Measurements from ENCODE around the gene PEX5. TPM values are rescaled to one million over a fixed set of nuclear protein-coding genes. Genes with fewer than 3 reads are reported as not detected.
A peak's percentile ranks its signal among the peaks of the same experiment; 100 is the strongest.

The PEX5 gene
- 61.7 TPM for total RNA-seq

DNA sequence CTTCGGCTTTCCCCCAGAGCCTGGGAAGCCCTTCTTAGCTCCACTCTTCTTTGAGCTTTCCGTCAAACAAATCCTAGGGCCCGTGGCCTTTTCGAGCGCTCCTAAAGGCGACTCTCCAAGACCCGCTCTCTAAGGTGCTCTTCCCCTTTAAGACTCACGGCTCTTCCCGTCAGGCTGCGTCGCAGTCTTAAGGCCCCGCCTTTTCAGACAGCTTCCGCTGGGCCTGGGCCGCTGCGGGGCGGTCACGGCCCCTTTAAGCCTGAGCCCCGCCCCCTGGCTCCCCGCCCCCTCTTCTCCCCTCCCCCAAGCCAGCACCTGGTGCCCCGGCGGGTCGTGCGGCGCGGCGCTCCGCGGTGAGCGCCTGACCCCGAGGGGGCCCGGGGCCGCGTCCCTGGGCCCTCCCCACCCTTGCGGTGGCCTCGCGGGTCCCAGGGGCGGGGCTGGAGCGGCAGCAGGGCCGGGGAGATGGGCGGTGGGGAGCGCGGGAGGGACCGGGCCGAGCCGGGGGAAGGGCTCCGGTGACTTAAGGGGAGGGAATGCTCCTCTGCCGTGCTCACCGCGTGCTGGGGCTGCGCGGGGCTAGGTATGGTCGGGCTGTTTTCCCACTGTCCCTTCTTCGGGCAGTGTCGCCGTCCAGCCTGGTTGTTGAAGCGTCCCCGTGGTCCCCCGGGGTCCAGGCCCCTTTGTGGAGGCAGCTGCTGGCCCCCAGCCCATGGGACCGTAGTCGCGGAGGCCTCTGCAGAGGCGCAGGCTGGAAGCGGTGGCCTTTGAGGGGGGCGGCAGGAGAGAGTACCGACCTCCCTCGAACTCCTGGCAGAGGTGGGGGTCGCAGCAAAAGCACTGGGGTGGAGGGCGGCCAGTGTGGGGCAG is at the start of gene PEX5:
PEX5 (plus strand) TSS at position 289 of the 870 bp plus-strand sequence. CDS start 692 bp downstream, outside the sequence.
- intact Hi-C loops (cut with DNase I): loop anchor here (10.0 kb wide), 1 partner anchor 125 kb away; the partner anchor contains the start of gene C1S
- Histone ChIP-seq H3K27me3 (no peaks in the 10 kb centered on the region), H3K27ac (peak within 1 kb of the TSS; percentile 94 to 98), H3K9me3 (no peaks in the 10 kb centered on the region), H3K4me3 (peak within 1 kb of the TSS; percentile 78 to 86), H3K36me3 (peaks cover 0 to 9% of the 10 kb centered on the region in 2 donors), H3K4me1 (peaks cover 0 to 11% of the 10 kb centered on the region in 2 donors)
- TF ChIP-seq, protein P1, sequence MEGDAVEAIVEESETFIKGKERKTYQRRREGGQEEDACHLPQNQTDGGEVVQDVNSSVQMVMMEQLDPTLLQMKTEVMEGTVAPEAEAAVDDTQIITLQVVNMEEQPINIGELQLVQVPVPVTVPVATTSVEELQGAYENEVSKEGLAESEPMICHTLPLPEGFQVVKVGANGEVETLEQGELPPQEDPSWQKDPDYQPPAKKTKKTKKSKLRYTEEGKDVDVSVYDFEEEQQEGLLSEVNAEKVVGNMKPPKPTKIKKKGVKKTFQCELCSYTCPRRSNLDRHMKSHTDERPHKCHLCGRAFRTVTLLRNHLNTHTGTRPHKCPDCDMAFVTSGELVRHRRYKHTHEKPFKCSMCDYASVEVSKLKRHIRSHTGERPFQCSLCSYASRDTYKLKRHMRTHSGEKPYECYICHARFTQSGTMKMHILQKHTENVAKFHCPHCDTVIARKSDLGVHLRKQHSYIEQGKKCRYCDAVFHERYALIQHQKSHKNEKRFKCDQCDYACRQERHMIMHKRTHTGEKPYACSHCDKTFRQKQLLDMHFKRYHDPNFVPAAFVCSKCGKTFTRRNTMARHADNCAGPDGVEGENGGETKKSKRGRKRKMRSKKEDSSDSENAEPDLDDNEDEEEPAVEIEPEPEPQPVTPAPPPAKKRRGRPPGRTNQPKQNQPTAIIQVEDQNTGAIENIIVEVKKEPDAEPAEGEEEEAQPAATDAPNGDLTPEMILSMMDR (IDR thresholded peaks at IDR 0.05): no peak
- peak; percentile 73 to 93 for DNase-seq (ENCODE audit: low spot score in 2 of 2)

DNA sequence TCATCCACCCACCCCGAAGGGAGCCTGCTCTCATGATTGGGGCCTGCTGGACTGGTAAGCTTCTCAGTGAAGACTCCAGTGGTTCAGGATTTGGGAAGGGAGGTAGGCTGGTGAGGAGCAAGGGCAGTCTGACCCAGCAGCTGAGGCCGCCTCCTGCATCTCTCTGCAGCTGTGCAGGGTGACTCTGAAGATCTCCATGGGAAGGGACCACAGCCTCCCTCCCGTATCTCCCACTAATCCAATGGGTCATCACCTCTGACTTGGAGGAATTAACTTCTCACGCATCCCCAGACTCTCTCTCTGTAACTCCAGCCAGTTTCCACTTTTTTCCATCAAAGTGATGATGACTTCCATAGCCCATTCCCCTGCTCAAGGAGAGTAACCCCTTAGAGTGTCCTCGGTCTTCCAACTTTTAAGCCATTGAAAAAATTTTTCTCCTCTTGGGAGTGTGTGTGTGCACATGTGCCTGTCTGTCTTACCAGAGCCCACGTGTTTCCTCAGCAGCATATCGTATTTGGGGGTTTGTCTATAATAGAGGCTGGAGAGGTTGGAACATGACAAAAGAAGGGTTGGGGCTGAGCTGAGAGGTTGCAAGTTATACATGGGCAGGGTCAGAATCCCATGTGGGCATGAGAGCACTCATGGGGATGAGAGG is 48.0 kb upstream of the PEX5 start:
- no peak for DNase-seq (ENCODE audit: low spot score in 2 of 2)
- H3K36me3 ChIP-seq: peaks cover 10 to 24% of the 10 kb centered on the region in 2 donors
- H3K4me3 ChIP-seq: no peak overlapping the region
- H3K9me3 ChIP-seq: no peaks in the 10 kb centered on the region
- intact Hi-C loops (cut with DNase I): loop anchor here (10.0 kb wide), 1 partner anchor 493 kb away; no protein-coding TSS in a partner anchor
- H3K27ac ChIP-seq: no peak overlapping the region
- no peaks in the 10 kb centered on the region for H3K4me1 ChIP-seq
- TF ChIP-seq, protein P1 (IDR thresholded peaks at IDR 0.05): no peak
- H3K27me3 ChIP-seq: no peaks in the 10 kb centered on the region

DNA sequence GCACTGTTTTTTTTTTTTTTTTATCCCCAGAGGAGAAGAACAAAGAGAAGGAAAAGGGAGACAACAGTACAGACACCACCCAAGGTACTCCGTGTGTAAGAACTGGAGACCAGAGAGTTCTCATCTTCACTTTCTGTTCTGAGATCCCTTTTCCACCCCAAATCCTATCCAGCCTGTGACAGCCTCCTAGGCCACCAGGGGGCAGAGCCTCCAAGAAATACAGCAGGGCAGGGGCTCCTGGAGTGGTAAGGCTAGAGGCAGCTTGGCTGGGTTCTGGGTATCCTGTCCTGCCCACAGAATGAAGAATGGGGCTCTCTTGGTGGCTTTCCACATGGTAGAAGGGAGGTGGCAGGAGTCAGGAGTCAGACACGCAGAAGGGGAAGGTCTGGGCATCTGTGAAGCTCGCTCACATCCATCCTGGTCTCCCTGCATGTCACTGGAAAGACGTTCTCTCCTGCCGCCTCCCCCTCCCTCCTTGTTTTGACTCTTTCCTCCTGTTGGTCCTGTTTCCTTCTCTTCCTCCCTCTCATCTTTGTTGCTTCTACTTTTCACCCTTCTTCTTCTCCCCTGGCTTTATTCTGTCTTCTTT is 47.3 kb upstream of the PEX5 start:
- no peaks in the 10 kb centered on the region for H3K27me3 ChIP-seq
- H3K4me1 ChIP-seq: no peaks in the 10 kb centered on the region
- DNase-seq (ENCODE audit: low spot score in 2 of 2): no peak
- H3K9me3 ChIP-seq: no peaks in the 10 kb centered on the region
- intact Hi-C loops (cut with DNase I): loop anchor here (10.0 kb wide), 1 partner anchor 493 kb away; no protein-coding TSS in a partner anchor
- H3K36me3 ChIP-seq: peaks cover 4 to 23% of the 10 kb centered on the region in 2 donors
- H3K4me3 ChIP-seq: no peak overlapping the region
- H3K27ac ChIP-seq: no peak overlapping the region
- TF ChIP-seq, protein P1 (IDR thresholded peaks at IDR 0.05): peak; percentile 10 to 59 (median 45)

DNA sequence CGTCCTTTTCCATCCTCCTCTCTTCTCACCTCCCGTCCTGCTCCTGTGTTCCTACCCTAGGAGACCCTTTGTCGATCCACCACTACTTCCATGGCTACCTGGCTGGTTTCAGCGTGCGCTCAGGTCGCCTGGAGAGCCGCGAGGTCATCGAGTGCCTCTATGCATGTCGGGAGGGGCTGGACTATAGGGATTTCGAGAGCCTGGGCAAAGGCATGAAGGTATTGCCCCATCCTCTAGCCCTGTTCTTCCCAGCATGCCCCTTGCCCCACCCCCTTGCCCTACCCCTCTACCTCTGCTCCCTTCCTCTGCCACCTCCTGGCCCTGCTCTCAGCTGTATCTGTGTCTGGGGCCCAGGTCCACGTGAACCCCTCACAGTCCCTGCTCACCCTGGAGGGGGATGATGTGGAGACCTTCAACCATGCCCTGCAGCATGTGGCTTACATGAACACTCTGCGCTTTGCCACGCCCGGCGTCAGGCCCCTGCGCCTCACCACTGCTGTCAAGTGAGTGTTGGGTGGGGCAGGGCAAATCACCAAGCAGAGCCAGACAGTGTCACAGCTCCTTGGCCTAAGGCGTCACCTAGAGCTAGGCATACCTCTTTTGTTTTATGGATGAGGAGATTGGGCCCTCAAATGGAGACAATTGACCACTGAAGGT is 46.5 kb upstream of the PEX5 start:
- Histone ChIP-seq H3K36me3 (peaks cover 2 to 20% of the 10 kb centered on the region in 2 donors), H3K27ac (no peak overlapping the region), H3K9me3 (no peaks in the 10 kb centered on the region), H3K4me1 (no peaks in the 10 kb centered on the region), H3K4me3 (no peak overlapping the region), H3K27me3 (no peaks in the 10 kb centered on the region)
- TF ChIP-seq, protein P1 (IDR thresholded peaks at IDR 0.05): no peak
- intact Hi-C loops (cut with DNase I): loop anchor here (10.0 kb wide), 1 partner anchor 492 kb away; no protein-coding TSS in a partner anchor
- no peak for DNase-seq (ENCODE audit: low spot score in 2 of 2)

DNA sequence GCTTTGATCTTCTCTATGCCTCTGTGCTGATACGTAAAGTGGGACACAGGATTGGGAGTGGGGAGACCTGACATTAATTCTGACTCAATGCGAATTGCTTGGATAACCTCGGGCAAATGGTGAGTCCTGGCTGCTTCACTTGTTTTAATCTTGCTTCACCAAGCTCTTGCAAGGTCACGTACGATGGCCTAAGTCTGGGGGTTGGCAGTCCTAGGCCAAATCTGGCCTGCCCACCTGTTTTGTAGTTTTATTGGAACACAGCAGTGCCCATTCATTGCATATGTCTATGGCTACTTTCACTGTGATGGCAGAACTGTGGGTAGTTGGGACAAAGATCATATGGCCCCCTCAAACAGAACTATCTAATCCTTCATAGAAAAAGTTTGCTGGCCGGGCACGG is 45.9 kb upstream of the PEX5 start:
- no peak overlapping the region for H3K4me3 ChIP-seq
- intact Hi-C loops (cut with DNase I): loop anchor here (10.0 kb wide), 1 partner anchor 491 kb away; no protein-coding TSS in a partner anchor
- TF ChIP-seq, protein P1 (IDR thresholded peaks at IDR 0.05): no peak
- no peak for DNase-seq (ENCODE audit: low spot score in 2 of 2)
- H3K4me1 ChIP-seq: no peaks in the 10 kb centered on the region
- no peaks in the 10 kb centered on the region for H3K27me3 ChIP-seq
- no peaks in the 10 kb centered on the region for H3K9me3 ChIP-seq
- H3K27ac ChIP-seq: no peak overlapping the region
- peaks cover 2 to 25% of the 10 kb centered on the region in 2 donors for H3K36me3 ChIP-seq
